ENCODE results near the gene GFAP.

GRCh38 chr17:44928950-44929720 is 13.8 kb upstream of the GFAP start:
- TF ChIP-seq CTCF (conservative IDR thresholded peaks at IDR 0.05 in 1 of 2, IDR thresholded peaks at IDR 0.05 in 1 of 2; ENCODE audit: low read depth in 1 of 2, low read length in 2 of 2) (no peak), EZH2 (IDR thresholded peaks at IDR 0.05; ENCODE audit: low read length, missing control alignments) (no peak)
